ENCODE results near the gene KLHL30. TPM values are rescaled to one million over a fixed set of nuclear protein-coding genes. Genes with fewer than 3 reads are reported as not detected.

The KLHL30 gene
- total RNA-seq, 4 donors from 2014 or later: 0.13 to 0.64 (median 0.34) TPM

DNA sequence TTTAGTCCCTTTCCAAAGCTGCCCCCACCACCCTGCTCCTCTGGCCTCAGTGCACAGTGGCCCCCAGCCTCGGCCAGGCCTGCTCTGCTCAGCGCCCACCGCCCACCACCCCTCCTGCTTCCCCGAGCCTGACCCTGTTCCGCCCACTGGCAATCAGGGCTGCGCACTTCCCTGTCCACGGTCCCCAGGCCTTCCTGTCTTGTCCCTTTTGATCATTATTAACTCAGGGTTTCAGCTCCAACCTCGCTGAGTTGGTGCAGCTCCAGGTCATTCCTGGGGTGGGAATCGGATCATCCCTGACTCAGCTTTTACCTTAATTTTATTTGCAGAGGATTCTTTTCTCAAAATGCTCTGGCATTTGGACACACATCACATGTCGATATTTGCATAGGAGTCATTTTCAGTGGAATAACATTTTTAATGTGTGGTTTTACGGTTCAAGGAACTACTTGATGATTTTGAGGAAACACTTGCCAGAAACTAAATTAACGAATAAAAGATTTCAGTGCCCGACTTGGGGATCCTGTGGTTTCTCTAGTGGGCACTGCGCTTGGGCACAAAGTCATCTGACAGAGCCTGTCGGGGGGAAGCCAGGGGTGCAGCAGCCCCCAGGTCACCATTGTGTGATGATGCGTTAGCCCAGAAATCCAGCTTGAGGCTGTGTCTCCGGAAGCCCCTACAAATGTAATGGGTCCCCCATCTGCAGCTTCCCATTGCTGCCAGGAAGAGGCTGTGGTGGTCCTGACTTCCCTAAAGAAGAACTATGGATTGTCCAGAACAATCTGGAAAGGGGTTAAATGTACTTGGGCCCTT lies 39.4 kb upstream of the KLHL30 start:
- intact Hi-C loops (cut with DNase I; ENCODE audit: low total_unique reads): no loop called here
- H3K4me3 ChIP-seq (ENCODE audit: low read depth, poor library complexity, severe bottlenecking): no peak overlapping the region
- WGBS, 2 donors: 73 to 74% methylated on average over 17 of the region's 17 CpGs
- no peak for TF ChIP-seq CTCF (IDR thresholded peaks at IDR 0.05)
- no peak for TF ChIP-seq POLR2A (IDR thresholded peaks at IDR 0.05)
- peak; percentile 12 to 81 for DNase-seq (ENCODE audit: low spot score in 2 of 2)

- TF ChIP-seq POLR2A (IDR thresholded peaks at IDR 0.05) (no peak), CTCF (IDR thresholded peaks at IDR 0.05) (no peak)
- peak in 1 of 2 donors; percentile 81 for DNase-seq (ENCODE audit: low spot score in 2 of 2)
- whole genome bisulfite sequencing, 2 donors: 83 to 91% methylated on average over 4 to 10 of the region's 10 CpGs
- intact Hi-C loops (cut with DNase I; ENCODE audit: low total_unique reads): no loop called here
- H3K4me3 ChIP-seq (ENCODE audit: low read depth, poor library complexity, severe bottlenecking): no peak overlapping the region
Measured at GRCh38 chr2:238099714-238100048, 38.8 kb upstream of the KLHL30 start.

DNA sequence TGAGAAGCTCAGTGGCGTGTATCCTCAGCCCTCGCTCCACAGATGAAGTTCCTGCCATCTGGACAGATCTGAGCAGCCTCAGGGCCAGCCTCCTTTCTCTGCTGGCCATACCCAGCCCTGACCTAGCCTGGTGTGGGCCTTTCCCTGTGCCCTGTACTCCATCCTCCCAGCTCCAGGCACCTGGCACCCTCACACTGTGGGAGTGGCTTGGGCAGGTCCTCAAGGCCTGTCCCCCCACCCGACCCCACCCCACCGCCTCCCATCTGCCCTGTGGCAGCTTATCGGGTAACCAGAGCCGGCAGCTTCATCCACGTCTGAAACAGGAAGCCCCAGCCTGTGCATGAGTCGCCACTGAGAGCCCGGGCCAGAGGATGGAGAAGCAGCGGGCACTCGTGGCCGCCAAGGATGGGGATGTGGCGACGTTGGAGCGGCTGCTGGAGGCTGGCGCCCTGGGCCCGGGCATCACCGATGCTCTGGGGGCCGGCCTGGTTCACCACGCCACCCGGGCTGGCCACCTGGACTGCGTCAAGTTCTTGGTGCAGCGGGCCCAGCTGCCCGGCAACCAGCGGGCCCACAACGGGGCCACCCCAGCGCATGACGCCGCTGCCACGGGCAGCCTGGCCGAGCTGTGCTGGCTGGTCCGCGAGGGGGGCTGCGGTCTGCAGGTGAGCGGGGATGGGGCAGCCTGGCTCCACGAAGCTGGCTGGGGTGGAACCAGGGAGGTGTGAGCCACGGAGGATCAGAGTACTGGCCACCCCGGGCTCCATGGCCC lies 38.2 kb upstream of the KLHL30 start, which contains the start of gene ESPNL:
Gene ESPNL (plus strand): TSS at position 292 of the 772 bp plus-strand sequence. CDS start 80 bp downstream, at position 372.
- WGBS, 2 donors: 78 to 89% methylated on average over 35 to 37 of the region's 38 CpGs

GRCh38 chr2:238100821-238101771 lies 37.4 kb upstream of the KLHL30 start:
- intact Hi-C loops (cut with DNase I; ENCODE audit: low total_unique reads): no loop called here
- no peak overlapping the region for H3K4me3 ChIP-seq (ENCODE audit: low read depth, poor library complexity, severe bottlenecking)
- TF ChIP-seq POLR2A (IDR thresholded peaks at IDR 0.05): no peak
- TF ChIP-seq CTCF (IDR thresholded peaks at IDR 0.05): no peak
- 83 to 86% methylated on average over 23 of the region's 28 CpGs for WGBS, 2 donors
- DNase-seq (ENCODE audit: low spot score in 2 of 2): peak in 1 of 2 donors; percentile 75

More for the DNA sequence above, 38.2 kb upstream of the KLHL30 start, which contains the start of gene ESPNL:
- H3K4me3 ChIP-seq (ENCODE audit: low read depth, poor library complexity, severe bottlenecking): no peak within 1 kb of the TSS
- DNase-seq (ENCODE audit: low spot score in 2 of 2): peak; percentile 11 to 76
- no peak for TF ChIP-seq POLR2A (IDR thresholded peaks at IDR 0.05)
- intact Hi-C loops (cut with DNase I; ENCODE audit: low total_unique reads): no loop called here

DNA sequence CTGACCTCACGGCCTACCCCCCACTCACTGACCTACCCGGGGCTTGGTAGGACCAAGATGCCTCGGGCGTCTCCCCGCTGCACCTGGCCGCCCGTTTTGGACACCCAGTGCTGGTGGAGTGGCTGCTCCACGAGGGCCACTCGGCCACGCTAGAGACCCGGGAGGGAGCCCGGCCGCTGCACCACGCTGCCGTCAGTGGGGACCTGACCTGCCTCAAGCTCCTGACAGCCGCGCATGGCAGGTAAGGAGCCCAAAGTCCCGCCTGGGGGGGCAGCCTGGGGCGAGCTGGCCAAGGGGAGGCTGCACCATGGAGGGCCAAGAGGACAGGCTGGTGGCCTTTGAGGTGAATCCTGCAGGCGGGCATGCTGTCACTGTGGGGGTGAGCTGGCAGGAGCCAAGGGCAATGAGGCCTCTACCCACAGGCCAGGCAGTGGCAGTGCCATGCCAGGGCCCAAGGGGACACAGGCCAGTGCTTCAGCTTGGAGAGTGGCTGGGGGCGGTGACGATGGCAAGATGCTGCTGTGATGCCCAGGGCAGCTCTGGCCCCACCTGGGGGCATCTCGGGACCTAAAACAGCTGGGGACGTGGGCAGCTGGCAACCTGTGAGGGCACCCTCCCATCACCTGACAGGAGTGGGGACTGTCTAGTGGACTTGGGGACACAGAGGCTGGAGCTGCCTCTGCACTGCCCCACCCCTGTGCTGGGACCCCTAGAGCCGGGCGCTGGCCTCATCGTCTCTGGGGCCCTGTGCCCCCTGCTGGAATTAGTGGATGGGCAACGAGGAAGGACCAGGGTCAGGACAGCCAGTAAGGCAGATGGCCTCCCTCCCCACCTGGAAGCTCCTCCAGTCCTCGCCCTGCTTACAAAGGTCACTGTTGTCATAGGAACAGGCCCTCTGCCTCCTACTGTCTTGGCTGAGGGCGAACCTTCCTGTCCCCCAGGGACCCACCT lies 36.3 kb upstream of the KLHL30 start:
- TF ChIP-seq CTCF (IDR thresholded peaks at IDR 0.05): no peak
- no peak for TF ChIP-seq POLR2A (IDR thresholded peaks at IDR 0.05)
- WGBS, 2 donors: 84 to 86% methylated on average over 14 to 26 of the region's 30 CpGs
- intact Hi-C loops (cut with DNase I; ENCODE audit: low total_unique reads): no loop called here
- H3K4me3 ChIP-seq (ENCODE audit: low read depth, poor library complexity, severe bottlenecking): no peak overlapping the region
- DNase-seq (ENCODE audit: low spot score in 2 of 2): peak in 1 of 2 donors; percentile 84
